DND-41 (cell line): ENCODE results near the gene PACRG.

Experiments used
- EZH2 ChIP-seq: IDR thresholded peaks from 3 replicates; pipeline ENCODE4 v1.6.1; 2012; ENCODE audit warnings: borderline replicate concordance, low read depth, mild to moderate bottlenecking, moderate library complexity, low read length, inconsistent platforms; ENCODE audit not compliant: severe bottlenecking
- TF ChIP-seq, protein P1 (sequence below): IDR thresholded peaks from 2 replicates; pipeline ENCODE4 v1.5.1; 2012; ENCODE audit warnings: borderline replicate concordance, low read length, moderate library complexity, mild to moderate bottlenecking; ENCODE audit not compliant: poor library complexity, severe bottlenecking; ENCODE audit errors: extremely low read depth

DNA sequence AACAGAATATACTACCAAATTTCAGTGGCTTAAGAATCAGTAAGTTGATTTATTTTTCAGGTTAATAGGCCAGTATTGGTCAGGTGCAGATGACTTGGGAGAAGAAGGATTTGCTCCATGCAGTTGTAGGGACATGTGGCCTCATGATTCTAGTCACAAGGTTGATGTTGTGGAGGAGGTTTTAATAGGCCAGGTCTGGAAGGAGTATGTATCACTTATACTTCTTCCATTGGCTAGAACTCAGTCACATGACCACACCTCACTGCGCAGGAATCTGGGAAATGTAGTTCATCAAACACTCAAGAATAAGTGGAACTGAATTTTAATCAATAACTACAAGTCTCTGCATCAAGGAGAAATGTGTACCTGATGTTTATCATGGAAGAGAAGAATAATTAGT, 405.2 kb downstream of the PACRG start:
- TF ChIP-seq, protein P1, sequence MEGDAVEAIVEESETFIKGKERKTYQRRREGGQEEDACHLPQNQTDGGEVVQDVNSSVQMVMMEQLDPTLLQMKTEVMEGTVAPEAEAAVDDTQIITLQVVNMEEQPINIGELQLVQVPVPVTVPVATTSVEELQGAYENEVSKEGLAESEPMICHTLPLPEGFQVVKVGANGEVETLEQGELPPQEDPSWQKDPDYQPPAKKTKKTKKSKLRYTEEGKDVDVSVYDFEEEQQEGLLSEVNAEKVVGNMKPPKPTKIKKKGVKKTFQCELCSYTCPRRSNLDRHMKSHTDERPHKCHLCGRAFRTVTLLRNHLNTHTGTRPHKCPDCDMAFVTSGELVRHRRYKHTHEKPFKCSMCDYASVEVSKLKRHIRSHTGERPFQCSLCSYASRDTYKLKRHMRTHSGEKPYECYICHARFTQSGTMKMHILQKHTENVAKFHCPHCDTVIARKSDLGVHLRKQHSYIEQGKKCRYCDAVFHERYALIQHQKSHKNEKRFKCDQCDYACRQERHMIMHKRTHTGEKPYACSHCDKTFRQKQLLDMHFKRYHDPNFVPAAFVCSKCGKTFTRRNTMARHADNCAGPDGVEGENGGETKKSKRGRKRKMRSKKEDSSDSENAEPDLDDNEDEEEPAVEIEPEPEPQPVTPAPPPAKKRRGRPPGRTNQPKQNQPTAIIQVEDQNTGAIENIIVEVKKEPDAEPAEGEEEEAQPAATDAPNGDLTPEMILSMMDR: no peak
- TF ChIP-seq EZH2: no peak
